Left lobe of liver (tissue), 2 donors: ENCODE results near the gene PWWP2B. TPM values are rescaled to one million over a fixed set of nuclear protein-coding genes. Genes with fewer than 3 reads are reported as not detected.
"Not testable (repeated sequence)": the region's sequence is repeated elsewhere in the genome, so short reads cannot be mapped to it uniquely, and the experiment has no call there.

ENCODE experiments used
- ATAC-seq: fragments of 200-7000 bp; cut with Tn5 transposase; one replicate; pipeline ENCODE4 v1.9.1; 2020; ENCODE audit warnings: mild to moderate bottlenecking, moderate library complexity
- DNase-seq: peaks from one replicate; pipeline ENCODE4 v3.0.0-alpha.2; 2020; ENCODE audit warnings: low spot score
- total RNA-seq: library from RNA; stranded (reverse); gene quantifications from one replicate; pipeline ENCODE4 v1.2.1, GENCODE V29; 2021
- donor health status: DM: no; HTN: no; CAD: no; lungs with moderate emphysema.
- donor health status: DM: no; HTN: yes; CAD: no.

PWWP2B gene
- total RNA-seq, 1 donor from 2014 or later, result 5.8 TPM

DNA sequence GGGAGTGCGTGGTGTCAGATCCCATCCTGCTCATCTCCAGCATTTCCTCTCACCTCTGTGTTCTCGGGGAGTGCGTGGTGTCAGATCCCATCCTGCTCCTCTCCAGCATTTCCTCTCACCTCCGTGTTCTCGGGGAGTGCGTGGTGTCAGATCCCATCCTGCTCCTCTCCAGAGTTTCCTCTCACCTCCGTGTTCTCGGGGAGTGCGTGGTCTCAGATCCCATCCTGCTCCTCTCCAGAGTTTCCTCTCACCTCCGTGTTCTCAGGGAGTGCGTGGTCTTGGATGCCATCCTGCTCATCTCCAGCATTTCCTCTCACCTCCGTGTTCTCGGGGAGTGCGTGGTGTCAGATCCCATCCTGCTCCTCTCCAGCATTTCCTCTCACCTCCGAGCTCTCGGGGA is 18.0 kb upstream of the PWWP2B start:
- DNase-seq, result not testable (repeated sequence)

DNA sequence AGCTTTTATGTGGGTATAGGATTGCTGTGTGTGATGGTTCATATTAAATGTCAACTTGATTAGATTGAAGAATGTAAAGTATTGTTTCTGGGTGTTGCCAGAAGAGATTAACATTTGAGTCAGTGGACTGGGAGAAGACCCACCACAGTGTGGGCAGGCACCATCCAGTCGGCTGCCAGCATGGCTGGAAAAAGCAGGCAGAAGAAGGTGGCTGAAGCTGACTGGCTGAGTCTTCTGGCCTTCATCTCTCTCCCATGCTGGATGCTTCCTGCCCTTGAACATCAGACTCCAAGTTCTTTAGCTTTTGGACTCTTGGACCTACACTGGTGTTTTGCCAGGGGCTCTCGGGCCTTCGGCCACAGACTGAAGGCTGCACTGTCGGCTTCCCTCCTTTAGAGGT is 16.0 kb upstream of the PWWP2B start:
- not testable (repeated sequence) for ATAC-seq, DNase-seq

More for the DNA sequence above, 18.0 kb upstream of the PWWP2B start:
- ATAC-seq, result not testable (repeated sequence)

DNA sequence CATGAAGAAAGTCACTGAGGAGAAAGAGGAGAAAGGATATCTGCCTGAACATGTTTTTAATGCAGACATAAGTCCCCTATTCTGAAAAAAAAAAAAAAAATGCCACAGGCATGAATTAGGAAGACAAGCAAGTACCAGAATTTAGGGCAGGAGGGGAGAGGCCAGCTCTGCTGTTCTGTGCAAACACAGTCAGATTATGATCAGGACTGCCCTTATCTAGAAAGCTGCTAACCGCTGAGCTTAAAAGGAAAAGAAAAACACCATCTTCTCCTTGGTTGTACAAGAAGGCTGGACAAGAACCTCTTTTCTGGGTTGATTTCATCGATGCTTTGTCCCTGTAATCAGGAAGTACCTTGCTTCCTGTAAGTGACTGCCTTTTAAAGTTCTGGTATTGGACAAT is 15.3 kb upstream of the PWWP2B start:
- DNase-seq, result no peak
- no peak for ATAC-seq

DNA sequence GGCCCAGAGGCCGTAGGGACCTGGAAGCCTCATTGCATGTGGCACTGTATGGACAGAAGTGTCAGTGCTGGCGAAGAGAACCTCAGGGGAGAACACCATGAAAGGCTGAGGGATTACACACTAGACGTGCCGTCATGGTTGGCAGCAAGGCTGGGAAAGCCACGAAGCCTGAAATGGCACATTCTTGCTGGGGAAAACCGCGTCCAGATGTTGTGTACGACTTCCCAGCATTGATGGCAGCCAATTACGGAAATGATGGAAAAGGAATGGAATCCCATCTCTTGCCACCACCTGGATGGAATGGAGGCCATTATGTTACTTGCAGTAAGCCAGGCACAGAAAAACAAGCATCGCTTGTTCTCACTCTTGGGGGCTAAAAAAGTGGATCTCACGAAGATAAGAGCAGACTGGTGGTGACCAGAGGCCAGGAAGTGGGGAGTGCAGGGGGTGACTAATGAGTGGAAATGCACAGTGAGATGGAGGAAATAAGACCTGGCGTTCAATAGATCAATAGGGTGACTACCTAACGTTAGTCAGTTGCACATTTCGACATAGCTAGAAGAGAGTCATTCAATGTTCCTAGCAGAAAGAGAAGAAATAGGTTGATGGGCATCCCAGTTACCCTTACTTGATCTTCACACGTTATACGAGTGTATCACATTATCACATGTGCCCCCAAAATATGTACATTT is 14.6 kb upstream of the PWWP2B start:
- DNase-seq (no peak), ATAC-seq (no peak)

DNA sequence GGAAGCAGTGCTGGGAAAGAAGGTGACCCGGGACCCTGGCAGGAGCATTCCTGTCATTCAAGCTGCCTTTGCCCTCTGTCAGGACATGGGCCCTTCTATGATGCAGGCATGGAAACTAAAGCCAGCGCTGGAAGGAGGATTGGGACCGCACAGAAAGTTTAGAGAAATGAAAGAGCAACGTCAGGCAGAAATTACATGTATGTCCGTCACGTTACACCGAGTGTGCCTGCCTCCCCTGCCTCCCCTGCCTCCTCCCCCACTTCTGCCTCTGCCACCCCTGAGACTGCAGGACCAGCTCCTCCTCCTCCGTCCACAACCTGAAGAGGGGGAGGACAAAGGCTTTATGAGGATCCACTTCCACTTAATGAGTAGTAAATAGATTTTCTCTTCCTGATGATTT is 13.9 kb upstream of the PWWP2B start:
- DNase-seq (no peak), ATAC-seq (no peak)

DNA sequence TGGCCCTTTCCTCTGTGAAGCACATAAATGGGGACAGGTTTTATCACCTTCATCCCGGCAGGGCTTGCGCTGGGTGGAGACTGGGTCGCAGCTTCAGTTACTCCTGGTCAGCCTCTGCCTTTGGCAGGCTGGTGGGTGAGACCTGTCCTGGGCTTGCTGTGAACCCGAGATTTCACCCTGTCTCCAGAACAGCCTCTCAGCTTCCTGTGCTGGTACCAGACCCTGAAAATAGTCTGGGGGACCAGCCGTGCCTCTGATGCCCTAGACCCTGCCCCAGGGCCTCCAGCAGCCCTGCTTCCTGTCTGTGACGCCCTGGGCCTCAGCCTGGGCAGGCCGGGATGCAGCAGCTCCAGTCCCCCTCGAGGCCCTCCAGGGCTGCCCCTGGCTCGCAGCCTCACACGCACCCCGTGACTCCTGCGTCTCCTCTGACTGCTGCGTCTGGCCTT is 13.2 kb upstream of the PWWP2B start:
- no peak for ATAC-seq
- no peak for DNase-seq

DNA sequence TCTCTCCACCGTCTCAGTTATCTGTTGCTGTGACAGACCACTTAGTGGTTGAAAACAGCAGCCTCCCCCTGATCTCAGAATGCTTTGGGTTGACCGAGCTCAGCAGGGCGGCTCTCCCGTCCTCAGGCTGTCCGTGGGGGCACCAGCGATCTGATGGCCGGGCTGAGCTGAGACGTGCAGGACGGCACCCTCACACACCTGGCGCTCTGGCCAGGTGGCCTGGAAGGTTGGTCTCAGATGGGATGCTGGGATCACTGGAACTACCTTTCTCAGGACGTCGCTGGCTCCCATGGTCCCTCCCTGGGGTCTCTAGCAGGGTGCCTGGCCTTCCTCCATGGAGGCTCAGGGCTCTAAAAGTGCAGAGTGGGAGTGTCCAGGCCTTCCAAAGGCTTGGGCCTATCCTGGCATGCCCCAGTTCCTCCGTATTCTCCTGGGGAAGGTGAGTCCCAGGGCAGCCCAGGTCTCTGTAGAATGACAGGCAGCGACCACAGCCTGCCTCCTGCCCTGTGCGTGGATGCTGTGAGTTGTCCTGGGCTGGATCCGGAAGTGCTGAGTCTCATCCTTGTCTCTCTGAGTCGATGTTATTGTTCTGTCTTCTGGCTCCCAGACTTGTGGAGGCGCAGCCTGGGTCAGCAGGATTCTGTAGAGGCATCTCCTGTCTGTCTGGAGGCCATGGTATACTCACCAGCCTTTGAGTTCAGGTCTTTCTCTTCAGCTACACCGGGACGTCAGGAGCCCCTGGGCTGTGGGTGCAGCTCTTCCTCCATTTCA is 12.2 kb upstream of the PWWP2B start:
- DNase-seq, result no peak
- ATAC-seq, result no peak

DNA sequence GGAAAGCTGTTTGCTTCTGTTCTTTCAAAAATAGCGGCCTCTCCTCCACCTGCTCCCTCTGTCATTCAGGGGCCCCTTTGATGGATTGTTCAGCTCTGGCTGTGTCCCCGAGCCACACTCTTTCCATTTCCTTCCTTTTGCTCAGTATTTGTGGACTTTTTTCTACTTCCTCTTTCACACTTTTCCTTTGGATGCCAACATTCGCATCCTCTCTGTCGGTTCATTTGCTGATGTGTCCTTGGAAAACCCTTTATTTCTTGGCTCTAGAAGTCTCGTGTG is 11.7 kb upstream of the PWWP2B start:
- no peak for DNase-seq
- no peak for ATAC-seq

DNA sequence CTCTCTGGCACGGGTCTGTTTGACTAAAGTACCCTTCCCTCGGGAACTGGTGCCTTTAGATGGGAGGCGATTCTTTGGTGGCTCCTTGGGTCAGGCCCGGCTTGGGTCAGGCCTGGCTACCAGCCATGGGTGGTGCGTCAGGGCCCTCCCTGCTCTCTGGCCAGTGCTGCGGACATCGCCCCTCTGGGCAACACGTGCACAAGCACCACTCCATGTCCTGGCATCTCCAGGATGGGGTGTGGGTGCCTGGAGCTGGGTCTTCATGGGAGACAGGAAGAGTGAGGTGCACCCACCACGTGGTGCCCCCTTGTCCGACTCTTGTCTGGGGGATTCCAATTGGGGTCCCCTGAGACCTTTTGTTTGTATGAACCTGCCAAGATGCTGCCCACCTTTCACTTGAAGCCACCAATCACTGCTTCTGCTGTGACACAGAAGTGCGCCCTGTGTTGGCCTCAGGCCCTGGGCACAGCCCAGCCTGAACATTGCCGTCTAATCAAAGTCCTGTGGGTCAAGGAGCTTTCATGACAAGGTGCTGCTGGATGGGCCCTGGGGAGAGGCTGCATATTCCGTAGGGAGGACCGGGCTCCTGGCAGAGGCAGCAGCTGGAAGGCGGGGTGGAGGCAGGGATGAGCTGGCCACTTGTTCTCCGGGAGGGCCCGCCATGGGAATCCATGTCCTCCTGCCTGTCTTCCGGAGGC is 11.1 kb upstream of the PWWP2B start:
- no peak for ATAC-seq
- DNase-seq, result peak; percentile 44

DNA sequence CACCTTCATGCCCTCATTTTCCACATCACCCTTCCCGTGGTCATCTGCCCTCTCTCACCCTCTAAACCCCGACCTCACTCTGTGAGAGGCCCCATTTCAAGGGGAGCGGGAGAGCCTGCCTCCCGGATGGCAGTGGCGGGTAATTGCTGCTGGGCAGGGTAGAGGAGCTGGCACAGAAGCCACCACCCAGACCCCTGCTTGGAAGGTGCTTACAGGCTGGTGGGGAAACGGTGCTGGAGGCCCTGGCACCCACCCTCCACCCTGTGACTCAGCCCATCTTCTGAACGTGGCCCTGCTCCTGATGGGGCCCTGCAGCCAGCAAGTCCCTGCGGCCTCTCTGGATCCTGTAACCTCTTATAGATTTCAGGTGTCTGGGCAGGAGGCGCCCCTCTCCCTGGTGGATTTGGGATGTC is 10.6 kb upstream of the PWWP2B start:
- ATAC-seq, result no peak
- DNase-seq, result peak; percentile 40

DNA sequence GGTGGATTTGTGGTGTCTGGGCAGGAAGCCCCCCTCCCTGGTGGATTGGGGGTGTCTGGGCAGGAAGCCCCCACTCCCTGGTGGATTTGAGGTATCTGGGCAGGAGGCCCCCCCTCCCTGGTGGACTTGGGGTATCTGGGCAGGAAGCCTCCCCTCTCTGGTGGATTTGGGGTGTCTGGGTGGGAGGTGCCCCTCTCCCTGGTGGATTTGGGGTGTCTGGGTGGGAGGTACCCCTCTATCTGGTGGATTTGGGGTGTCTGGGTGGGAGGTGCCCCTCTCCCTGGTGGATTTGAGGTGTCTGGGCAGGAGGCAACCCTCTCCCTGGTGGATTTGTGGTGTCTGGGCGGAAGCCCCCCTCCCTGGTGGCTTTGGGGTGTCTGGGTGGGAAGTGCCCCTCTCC is 10.1 kb upstream of the PWWP2B start:
- not testable (repeated sequence) for DNase-seq, ATAC-seq

DNA sequence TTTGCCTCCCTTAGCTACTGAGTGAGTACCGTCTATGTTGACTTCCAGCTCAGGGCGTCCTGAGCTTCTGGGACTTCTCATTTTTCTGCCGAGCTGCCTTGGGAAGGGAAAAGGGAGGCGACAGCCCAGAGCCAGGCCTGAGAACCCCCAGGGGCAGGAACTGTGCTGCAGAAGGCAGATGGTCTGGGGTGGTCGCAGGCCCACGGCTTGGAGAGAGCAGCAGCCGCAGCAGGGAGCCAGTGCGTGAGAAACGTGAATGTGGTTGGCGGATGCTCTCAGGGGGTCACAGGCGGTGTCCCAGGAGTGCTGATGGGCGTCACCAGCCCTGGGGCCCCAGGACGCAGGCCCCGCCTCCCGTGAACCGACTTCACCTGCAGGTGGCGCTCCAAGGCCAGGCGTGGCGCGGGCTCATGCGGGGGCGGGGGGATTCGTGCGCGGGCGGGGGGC is 9.2 kb upstream of the PWWP2B start:
- DNase-seq (peak; percentile 76), ATAC-seq (peak; percentile 83)

DNA sequence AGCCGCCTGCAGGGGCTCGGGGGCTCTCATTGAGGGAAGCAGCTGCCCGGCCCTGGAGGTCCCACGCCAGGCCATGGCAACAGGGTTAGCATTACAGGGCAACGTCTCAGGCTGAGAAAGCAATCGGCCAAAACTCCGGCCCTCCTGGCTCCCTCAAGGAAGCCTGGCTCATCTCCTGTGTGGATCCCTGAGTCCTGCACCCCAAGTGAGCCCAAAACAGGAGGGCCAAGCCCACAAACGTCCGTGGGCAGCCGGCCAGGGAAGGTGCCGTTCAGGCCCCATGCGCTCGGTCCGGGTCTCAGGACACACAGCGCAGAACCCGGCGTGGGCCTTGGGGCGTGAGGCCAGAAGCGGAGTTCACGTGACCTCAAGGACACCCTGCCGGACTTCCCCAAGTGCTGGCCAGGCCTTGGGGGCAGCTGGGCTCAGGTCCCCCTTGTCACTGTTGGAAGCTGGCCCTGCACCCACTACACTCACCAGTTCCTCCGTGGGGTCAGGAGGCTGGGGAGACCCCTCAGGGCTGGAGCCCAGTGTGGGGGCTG is 8.0 kb upstream of the PWWP2B start:
- ATAC-seq (peak; percentile 50), DNase-seq (peak; percentile 61)

DNA sequence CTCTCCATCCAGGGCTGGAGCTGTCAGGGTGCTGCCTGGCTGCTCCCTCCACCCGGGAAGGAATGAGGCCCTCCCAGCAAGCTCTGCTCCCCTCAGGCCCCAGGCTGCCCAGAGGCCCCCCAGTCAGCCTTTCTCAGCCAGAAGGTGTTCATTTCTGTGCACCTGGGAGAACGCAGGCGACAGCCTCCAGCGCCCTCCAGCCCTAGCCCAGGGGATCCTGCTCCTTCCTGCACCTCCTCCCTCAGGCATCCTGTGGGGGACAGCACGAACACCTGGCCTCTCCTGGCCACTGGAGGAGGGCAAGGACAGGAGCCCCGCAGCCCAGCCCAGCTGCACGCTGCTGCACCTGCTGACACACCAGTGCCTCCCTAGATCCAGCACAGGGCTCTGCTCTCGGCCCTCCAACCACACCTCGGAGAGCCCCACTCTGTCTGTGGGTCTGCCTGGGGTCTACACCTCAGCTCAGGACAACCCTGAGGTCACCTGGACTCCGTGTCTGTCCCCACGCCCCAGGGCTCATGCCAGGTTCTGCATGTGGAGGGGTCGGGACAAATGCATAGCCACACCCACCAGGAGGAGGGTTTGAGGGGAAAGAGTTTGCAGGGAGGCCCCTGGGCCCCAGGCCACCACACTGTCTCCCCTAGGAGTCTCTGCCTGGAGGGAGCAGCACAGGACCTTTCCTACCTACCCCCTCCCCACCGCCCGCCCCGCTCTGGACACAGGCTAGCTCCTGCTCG is 7.4 kb upstream of the PWWP2B start:
- no peak for ATAC-seq
- peak; percentile 43 for DNase-seq

DNA sequence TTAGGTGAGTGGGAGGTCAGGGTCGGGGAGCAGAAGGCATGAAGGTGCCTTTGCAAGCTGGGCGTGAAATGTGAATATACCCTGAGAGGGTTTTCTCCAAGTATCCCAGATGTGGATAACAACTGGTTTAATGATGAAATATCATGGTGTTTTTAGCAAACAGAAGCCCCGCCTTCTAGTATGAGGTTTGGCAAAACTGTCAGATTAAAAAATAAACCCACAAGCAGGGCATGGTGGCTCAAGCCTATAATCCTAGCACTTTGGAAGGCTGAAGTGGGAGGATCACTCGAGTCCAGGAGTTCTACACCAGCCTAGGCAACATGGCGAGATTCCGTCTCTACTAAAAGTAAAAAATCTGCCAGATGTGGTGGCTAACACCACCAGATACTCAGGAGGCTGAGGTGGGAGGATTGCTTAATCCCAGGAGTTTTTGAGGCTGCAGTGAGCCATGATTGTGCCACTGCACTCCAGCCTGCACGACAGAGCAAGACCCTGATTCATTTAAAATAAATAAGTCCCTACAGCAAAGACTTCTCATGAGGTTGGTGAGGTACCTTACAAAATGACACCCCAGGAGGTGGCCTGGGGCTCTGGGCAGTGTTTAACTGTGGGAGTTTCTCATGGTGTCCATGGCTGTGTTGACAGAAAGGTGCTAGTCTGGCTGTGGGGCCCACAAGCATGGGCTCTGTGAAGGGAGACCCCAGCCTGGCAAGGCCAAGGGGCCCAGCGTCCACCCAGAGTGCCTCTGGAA is 6.7 kb upstream of the PWWP2B start:
- ATAC-seq, result no peak
- peak; percentile 2 for DNase-seq

DNA sequence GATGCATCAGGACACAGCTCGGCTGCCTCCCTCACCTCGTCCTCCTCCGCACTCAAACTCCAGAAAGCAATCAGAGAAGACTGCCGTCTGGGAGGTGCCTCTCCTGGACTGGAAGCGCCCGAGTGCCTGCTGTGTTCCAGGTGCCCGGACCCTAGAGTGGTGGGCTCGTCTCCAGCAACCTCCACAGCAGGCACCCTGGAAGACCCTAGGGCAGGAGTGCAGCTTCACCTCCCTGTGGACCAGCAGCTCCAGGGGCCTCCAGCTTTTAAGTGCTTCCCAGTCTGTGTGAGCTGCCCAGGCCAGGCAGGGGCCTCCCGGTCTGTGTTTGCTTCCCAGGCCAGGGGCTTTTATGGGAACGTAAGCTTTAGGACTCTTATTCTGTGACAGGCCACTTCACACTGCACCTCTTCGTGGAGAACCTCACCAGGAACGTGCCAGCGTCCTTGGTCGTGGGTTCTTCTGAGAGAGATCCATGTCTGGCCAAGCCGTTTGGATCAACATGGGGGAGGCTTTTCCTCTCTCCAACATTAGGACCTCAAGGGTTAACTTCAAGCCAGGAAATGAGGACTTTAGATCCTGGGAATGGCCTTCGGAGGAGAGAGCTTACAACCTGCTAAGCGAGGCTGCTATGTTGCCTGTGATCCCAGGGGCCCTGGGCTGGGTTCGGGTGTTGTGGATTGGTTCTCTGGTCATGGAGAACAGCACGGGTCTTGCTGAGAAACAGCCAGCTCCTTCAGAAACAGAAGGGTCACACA is 5.9 kb upstream of the PWWP2B start:
- ATAC-seq (no peak), DNase-seq (peak; percentile 38)

DNA sequence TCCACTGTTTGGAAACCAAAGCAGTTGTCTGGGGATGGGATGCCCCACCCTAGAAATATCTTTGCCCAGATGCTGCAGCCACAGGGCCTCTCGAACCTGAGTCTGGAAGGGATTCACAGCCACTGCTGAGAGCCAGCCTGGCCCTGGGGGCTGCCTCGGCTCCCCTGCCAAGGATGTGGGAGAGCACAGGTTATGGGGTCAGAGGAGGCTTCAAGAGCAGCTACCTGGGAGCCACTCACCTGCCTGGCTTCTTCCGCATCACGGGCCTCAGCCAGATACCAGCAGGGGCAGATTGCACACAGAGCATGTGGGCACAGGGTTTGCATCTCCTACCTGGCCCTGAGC is 5.4 kb upstream of the PWWP2B start:
- peak; percentile 39 for DNase-seq

DNA sequence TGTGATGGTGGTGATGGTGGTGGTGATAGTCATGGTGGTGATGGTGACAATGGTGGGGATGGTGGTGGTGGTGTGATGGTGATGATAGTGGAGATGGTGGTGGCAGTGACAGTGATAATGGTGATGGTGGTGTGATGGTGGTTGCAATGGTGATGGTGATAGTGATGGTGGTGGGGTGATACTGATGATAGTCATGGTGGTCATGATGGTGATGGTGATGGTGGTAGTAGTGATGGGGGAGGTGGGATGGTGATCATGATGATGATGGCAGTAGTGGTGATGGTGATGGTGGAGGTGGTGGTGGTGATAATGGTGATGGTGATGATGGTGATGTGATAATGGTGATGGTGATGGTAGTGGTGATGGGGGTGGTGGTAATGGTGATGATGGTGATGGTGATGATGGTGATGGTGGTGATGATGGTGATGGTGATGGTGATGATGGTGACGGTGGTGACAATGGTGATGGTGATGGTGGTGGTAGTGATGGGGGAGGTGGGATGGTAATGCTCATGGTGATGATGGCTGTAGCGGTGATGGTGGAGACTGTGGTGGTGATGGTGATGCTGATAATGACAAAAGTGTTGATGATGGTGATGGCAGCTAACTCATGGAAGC is 4.7 kb upstream of the PWWP2B start:
- no peak for ATAC-seq
- DNase-seq, result no peak

More for the DNA sequence above, 5.4 kb upstream of the PWWP2B start:
- ATAC-seq, result no peak
